HepG2 (cell line): ENCODE measurements around the gene DOLK. TPM values are rescaled to one million over a fixed set of nuclear protein-coding genes. Genes with fewer than 3 reads are reported as not detected.

Experiments
- CBFB ChIP-seq: sonication (generic); formaldehyde crosslinking; IDR thresholded peaks from 2 replicates; pipeline ENCODE4 v1.4.0; 2020; ENCODE audit warnings: missing genetic modification reagents
- HCFC1 ChIP-seq: fragments of 150-350 bp; IDR thresholded peaks from 2 replicates; pipeline ENCODE4 v1.6.1; 2014; ENCODE audit warnings: low read depth, low read length
- HES4 ChIP-seq: sonication (generic); formaldehyde crosslinking; IDR thresholded peaks from 2 replicates; pipeline ENCODE4 v1.9.0; 2021; ENCODE audit warnings: mild to moderate bottlenecking, missing genetic modification reagents, borderline replicate concordance
- HNRNPK ChIP-seq: fragments of 200-400 bp; formaldehyde crosslinking; IDR thresholded peaks from 2 replicates; pipeline ENCODE4 v1.6.1; 2018; ENCODE audit warnings: low read length, low read depth, moderate library complexity, mild to moderate bottlenecking; ENCODE audit not compliant: poor library complexity, severe bottlenecking
- HNRNPL ChIP-seq: fragments of 200-400 bp; formaldehyde crosslinking; IDR thresholded peaks from 2 replicates; pipeline ENCODE4 v1.6.1; 2017; ENCODE audit warnings: mild to moderate bottlenecking, low read depth, low read length
- IRF1 ChIP-seq: sonication (generic); formaldehyde crosslinking; IDR thresholded peaks from 2 replicates; pipeline ENCODE4 v1.4.0; 2020; ENCODE audit warnings: low read depth, mild to moderate bottlenecking, missing genetic modification reagents
- JUND ChIP-seq: sonication (generic); formaldehyde crosslinking; IDR thresholded peaks from 2 replicates; pipeline ENCODE4 v1.8.0; 2022; ENCODE audit warnings: mild to moderate bottlenecking, missing genetic modification reagents
- KLF13 ChIP-seq: sonication (generic); formaldehyde crosslinking; IDR thresholded peaks from 2 replicates; pipeline ENCODE4 v1.4.0; 2020; ENCODE audit warnings: mild to moderate bottlenecking, missing genetic modification reagents
- MAF1 ChIP-seq: sonication (generic); formaldehyde crosslinking; IDR thresholded peaks from 2 replicates; pipeline ENCODE4 v1.5.0; 2020; ENCODE audit warnings: missing genetic modification reagents, borderline replicate concordance
- MBD4 ChIP-seq: IDR thresholded peaks from 2 replicates; pipeline ENCODE4 v1.6.1; 2012; ENCODE audit warnings: low read length, inconsistent platforms, borderline replicate concordance
- RXRA ChIP-seq: sonication (generic); formaldehyde crosslinking; IDR thresholded peaks from 2 replicates; pipeline ENCODE4 v1.5.1; 2020; ENCODE audit warnings: missing genetic modification reagents
- TIGD3 ChIP-seq: sonication (generic); formaldehyde crosslinking; IDR thresholded peaks from 2 replicates; pipeline ENCODE4 v1.5.1; 2020; ENCODE audit warnings: mild to moderate bottlenecking, missing genetic modification reagents, borderline replicate concordance
- ZGPAT ChIP-seq: IDR thresholded peaks from 2 replicates; pipeline ENCODE4 v1.6.1; 2016; ENCODE audit warnings: mild to moderate bottlenecking
- ZNF17 ChIP-seq: sonication (generic); formaldehyde crosslinking; IDR thresholded peaks from 2 replicates; pipeline ENCODE4 v1.5.0; 2020; ENCODE audit warnings: mild to moderate bottlenecking, missing genetic modification reagents
- ZNF260 ChIP-seq: sonication (generic); formaldehyde crosslinking; IDR thresholded peaks from 2 replicates; pipeline ENCODE4 v1.4.0; 2020; ENCODE audit warnings: missing genetic modification reagents, low read depth, mild to moderate bottlenecking, borderline replicate concordance
- ZNF331 ChIP-seq: sonication (generic); formaldehyde crosslinking; IDR thresholded peaks from 2 replicates; pipeline ENCODE4 v1.4.0; 2020; ENCODE audit warnings: missing genetic modification reagents
- ZNF646 ChIP-seq: sonication (generic); formaldehyde crosslinking; IDR thresholded peaks from 2 replicates; pipeline ENCODE4 v1.9.0; 2021; ENCODE audit warnings: mild to moderate bottlenecking, missing genetic modification reagents
- polyA plus RNA-seq, 8 experiments: library from polyadenylated mRNA; depleted of rRNA in 3 of 8; stranded (reverse) in 7 of 8; unstranded in 1 of 8; fragments of >200 nt; fragmentation: Illumina TruSeq in 4 of 8; extraction: Trizol in 4 of 8; gene quantifications; 2 replicates each; pipeline versions ENCODE4 v1.2.1 to v1.2.3, GENCODE V29; 2011 to 2016; ENCODE audit warnings: low read depth in 4 of 8, missing spikeins in 1 of 8, mixed read lengths in 1 of 8; ENCODE audit not compliant: insufficient read depth in 1 of 8
- total RNA-seq, 5 experiments: library from RNA; depleted of rRNA; stranded (reverse); fragments of >200 nt; fragmentation: Illumina TruSeq; extraction: Trizol; gene quantifications; 2 replicates each; pipeline ENCODE4 v1.2.3, GENCODE V29; 2016; ENCODE audit warnings: low read depth in 1 of 5
- TF ChIP-seq, protein P1 (sequence below): sonication (generic); formaldehyde crosslinking; IDR thresholded peaks from 2 replicates; pipeline ENCODE4 v1.4.0; 2020; ENCODE audit warnings: missing genetic modification reagents

The DOLK gene
- total and polyA plus RNA-seq, 2 of the 13 experiments (the other 11 are each of a cell fraction or from before 2014, with no cell fraction given): 15.4 to 18.7 TPM

- no peak for TF ChIP-seq ZNF646 (CRISPR knock-in tag)
- peak; percentile 40; the same call in 1 of the 2 replicates for TF ChIP-seq TIGD3
- no peak for TF ChIP-seq HCFC1
- TF ChIP-seq RXRA: no peak
- no peak for TF ChIP-seq IRF1 (CRISPR knock-in tag)
- no peak for TF ChIP-seq ZNF260 (CRISPR knock-in tag)
- no peak for TF ChIP-seq MAF1 (CRISPR knock-in tag)
- TF ChIP-seq HES4 (CRISPR knock-in tag): no peak
- TF ChIP-seq ZNF17 (CRISPR knock-in tag): no peak
- TF ChIP-seq KLF13 (CRISPR knock-in tag): no peak
- no peak for TF ChIP-seq ZNF331 (CRISPR knock-in tag)
- TF ChIP-seq HNRNPL: no peak
- TF ChIP-seq ZGPAT (CRISPR knock-in tag): no peak
- TF ChIP-seq JUND (CRISPR knock-in tag): no peak
- no peak for TF ChIP-seq CBFB (CRISPR knock-in tag)
- no peak for TF ChIP-seq HNRNPK
- TF ChIP-seq, protein P1, sequence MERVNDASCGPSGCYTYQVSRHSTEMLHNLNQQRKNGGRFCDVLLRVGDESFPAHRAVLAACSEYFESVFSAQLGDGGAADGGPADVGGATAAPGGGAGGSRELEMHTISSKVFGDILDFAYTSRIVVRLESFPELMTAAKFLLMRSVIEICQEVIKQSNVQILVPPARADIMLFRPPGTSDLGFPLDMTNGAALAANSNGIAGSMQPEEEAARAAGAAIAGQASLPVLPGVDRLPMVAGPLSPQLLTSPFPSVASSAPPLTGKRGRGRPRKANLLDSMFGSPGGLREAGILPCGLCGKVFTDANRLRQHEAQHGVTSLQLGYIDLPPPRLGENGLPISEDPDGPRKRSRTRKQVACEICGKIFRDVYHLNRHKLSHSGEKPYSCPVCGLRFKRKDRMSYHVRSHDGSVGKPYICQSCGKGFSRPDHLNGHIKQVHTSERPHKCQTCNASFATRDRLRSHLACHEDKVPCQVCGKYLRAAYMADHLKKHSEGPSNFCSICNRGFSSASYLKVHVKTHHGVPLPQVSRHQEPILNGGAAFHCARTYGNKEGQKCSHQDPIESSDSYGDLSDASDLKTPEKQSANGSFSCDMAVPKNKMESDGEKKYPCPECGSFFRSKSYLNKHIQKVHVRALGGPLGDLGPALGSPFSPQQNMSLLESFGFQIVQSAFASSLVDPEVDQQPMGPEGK (CRISPR knock-in tag): peak; percentile 44; the same call in 1 of the 2 replicates
- no peak for TF ChIP-seq MBD4
These were observed 35.0 kb downstream of the DOLK start (continued) for GRCh38 chr9:128912270-128912853.
